NK-92 treated with Interleukin-12 subunit alpha and Interleukin-12 subunit beta, amount 100 ng/mL, for 24 hours (cell line): ENCODE data around the gene THAP2.

Source experiments
- DNase-seq: peaks from one replicate; lab custom pipeline; 2025; lab: John Stamatoyannopoulos, UW

Gene THAP2

GRCh38 chr12:71703206-71703605, 39.1 kb downstream of the THAP2 start:
- no peak for DNase-seq

- no peak for DNase-seq
Observed at GRCh38 chr12:71704920-71705319, 40.8 kb downstream of the THAP2 start.

- no peak for DNase-seq
Observed at GRCh38 chr12:71708658-71709057, 44.6 kb downstream of the THAP2 start.

GRCh38 chr12:71710276-71711125, 46.4 kb downstream of the THAP2 start:
- DNase-seq: no peak

- DNase-seq: no peak
Observed at GRCh38 chr12:71718611-71719010, 54.5 kb downstream of the THAP2 start.

- no peak for DNase-seq
Observed at GRCh38 chr12:71719647-71720370, 55.7 kb downstream of the THAP2 start.

GRCh38 chr12:71721783-71722505, 57.8 kb downstream of the THAP2 start:
- DNase-seq: no peak

GRCh38 chr12:71725011-71725410, 60.9 kb downstream of the THAP2 start:
- DNase-seq: no peak

- DNase-seq: no peak
Observed at GRCh38 chr12:71726548-71726947, 62.4 kb downstream of the THAP2 start.

GRCh38 chr12:71727958-71728357, 63.9 kb downstream of the THAP2 start:
- DNase-seq: no peak
